ENCODE measurements around the gene ZFR. TPM values are rescaled to one million over a fixed set of nuclear protein-coding genes. Genes with fewer than 3 reads are reported as not detected.
"Not testable (repeated sequence)": the region's sequence is repeated elsewhere in the genome, so short reads cannot be mapped to it uniquely, and the experiment has no call there.

Gene ZFR
- total RNA-seq, 1 donor from 2014 or later: 89.8 TPM

DNA sequence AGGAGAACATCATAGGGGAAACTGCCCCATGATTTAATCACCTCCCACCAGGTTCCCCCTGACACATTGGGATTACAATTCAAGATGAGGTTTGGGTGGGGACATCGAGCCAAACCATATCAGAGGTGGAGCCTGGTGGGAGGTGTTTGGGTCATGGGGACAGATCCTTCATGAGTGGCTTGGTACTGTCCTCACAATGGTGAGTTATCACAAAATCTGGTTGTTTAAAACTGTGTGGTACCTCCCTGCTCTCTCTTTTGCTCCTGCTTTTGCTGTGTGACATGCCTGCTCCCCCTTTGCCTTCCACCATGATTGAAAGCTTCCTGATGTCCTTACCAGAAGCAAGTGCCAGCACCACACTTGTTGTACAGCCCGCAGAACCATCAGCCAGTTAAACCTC is 16.2 kb upstream of the ZFR start:
- Mint-ChIP-seq H3K4me3 (no peak overlapping the region), H3K36me3 (ENCODE audit: low read depth) (no peaks in the 10 kb centered on the region), H3K27ac (ENCODE audit: unreplicated experiment) (no peak overlapping the region), H3K27me3 (ENCODE audit: low read depth) (peaks cover 5% of the 10 kb centered on the region), H3K9me3 (no peaks in the 10 kb centered on the region), H3K4me1 (no peaks in the 10 kb centered on the region)
- TF ChIP-seq CTCF (conservative IDR thresholded peaks at IDR 0.05): no peak
- DNase-seq (ENCODE audit: low read depth, low spot score): no peak

GRCh38 chr5:32458880-32459495 is 14.4 kb upstream of the ZFR start:
- Mint-ChIP-seq H3K9me3 (no peaks in the 10 kb centered on the region), H3K27me3 (ENCODE audit: low read depth) (peaks cover 5% of the 10 kb centered on the region), H3K4me1 (no peaks in the 10 kb centered on the region), H3K27ac (ENCODE audit: unreplicated experiment) (no peak overlapping the region), H3K36me3 (ENCODE audit: low read depth) (no peaks in the 10 kb centered on the region), H3K4me3 (no peak overlapping the region)
- TF ChIP-seq CTCF (conservative IDR thresholded peaks at IDR 0.05): no peak
- no peak for DNase-seq (ENCODE audit: low read depth, low spot score)

- no peak overlapping the region for H3K27ac Mint-ChIP-seq (ENCODE audit: unreplicated experiment)
- TF ChIP-seq CTCF (conservative IDR thresholded peaks at IDR 0.05): no peak
- H3K27me3 Mint-ChIP-seq (ENCODE audit: low read depth): peaks cover 5% of the 10 kb centered on the region
- no peak for DNase-seq (ENCODE audit: low read depth, low spot score)
- H3K4me1 Mint-ChIP-seq: no peaks in the 10 kb centered on the region
- H3K4me3 Mint-ChIP-seq: no peak overlapping the region
- H3K36me3 Mint-ChIP-seq (ENCODE audit: low read depth): no peaks in the 10 kb centered on the region
- H3K9me3 Mint-ChIP-seq: no peaks in the 10 kb centered on the region
Measured at GRCh38 chr5:32455311-32455710, 10.8 kb upstream of the ZFR start.

GRCh38 chr5:32454821-32455220 is 10.3 kb upstream of the ZFR start:
- no peak for TF ChIP-seq CTCF (conservative IDR thresholded peaks at IDR 0.05)
- Mint-ChIP-seq H3K36me3 (ENCODE audit: low read depth) (no peaks in the 10 kb centered on the region), H3K27ac (ENCODE audit: unreplicated experiment) (no peak overlapping the region), H3K27me3 (ENCODE audit: low read depth) (peaks cover 5% of the 10 kb centered on the region), H3K4me3 (no peak overlapping the region), H3K9me3 (no peaks in the 10 kb centered on the region), H3K4me1 (no peaks in the 10 kb centered on the region)
- no peak for DNase-seq (ENCODE audit: low read depth, low spot score)

DNA sequence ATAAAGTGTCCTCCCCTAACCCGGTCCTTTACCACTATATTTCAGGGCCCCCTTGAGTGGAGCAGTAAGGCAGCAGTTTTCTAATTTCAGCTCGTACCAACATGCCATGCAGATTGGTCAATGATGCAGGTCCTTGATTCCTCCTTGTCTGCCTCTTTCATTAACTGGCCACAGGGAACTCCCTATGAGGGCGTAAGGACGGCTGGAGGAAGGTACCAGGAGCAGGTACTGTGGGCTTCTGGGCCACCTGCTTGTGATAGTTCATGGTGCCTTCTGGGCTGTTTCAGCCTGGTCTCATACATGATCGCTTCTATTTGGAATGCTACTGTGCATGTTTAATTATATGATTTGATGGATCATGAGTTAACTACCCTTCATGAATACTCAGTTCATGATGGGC is 9.4 kb upstream of the ZFR start:
- H3K4me3 Mint-ChIP-seq: no peak overlapping the region
- no peak for DNase-seq (ENCODE audit: low read depth, low spot score)
- TF ChIP-seq CTCF (conservative IDR thresholded peaks at IDR 0.05): no peak
- H3K27ac Mint-ChIP-seq (ENCODE audit: unreplicated experiment): no peak overlapping the region
- peaks cover 5% of the 10 kb centered on the region for H3K27me3 Mint-ChIP-seq (ENCODE audit: low read depth)
- H3K9me3 Mint-ChIP-seq: no peaks in the 10 kb centered on the region
- no peaks in the 10 kb centered on the region for H3K4me1 Mint-ChIP-seq
- no peaks in the 10 kb centered on the region for H3K36me3 Mint-ChIP-seq (ENCODE audit: low read depth)

DNA sequence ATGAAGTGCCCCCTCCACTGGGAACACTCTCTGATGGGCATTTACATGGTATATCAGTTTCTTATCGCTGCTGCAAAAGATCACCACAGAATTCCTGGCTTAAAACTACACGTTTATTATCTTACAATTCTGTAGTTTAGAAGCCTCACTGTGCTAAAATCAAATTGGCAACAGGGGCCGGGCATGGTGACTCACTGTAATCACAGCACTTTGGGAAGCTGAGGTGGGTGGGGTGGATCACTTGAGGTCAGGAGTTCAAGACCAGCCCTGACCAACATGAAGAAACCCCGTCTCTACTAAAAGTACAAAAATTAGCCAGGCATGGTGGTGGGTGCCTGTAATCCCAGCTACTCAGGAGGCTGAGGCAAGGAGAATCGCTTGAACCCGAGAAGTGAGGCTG is 7.8 kb upstream of the ZFR start:
- not testable (repeated sequence) for H3K4me3 Mint-ChIP-seq; DNase-seq (ENCODE audit: low read depth, low spot score); H3K36me3 Mint-ChIP-seq (ENCODE audit: low read depth); H3K27me3 Mint-ChIP-seq (ENCODE audit: low read depth); H3K4me1 Mint-ChIP-seq; H3K27ac Mint-ChIP-seq (ENCODE audit: unreplicated experiment); H3K9me3 Mint-ChIP-seq

Measured in neural crest cell (in vitro differentiated cells).